GM12872 (cell line): ENCODE results near the gene PCDHGB1.
A peak's percentile ranks its signal among the peaks of the same experiment; 100 is the strongest.

Experiments
- TF ChIP-seq, protein P1 (sequence below): IDR thresholded peaks from 3 replicates; pipeline ENCODE4 v1.5.1; 2011; ENCODE audit warnings: low read depth, mild to moderate bottlenecking, low read length, moderate library complexity; ENCODE audit not compliant: insufficient read depth

The PCDHGB1 gene

GRCh38 chr5:141369994-141370848, 20.3 kb downstream of the PCDHGB1 start, which contains the start of gene PCDHGB3:
Gene PCDHGB3, plus strand, starts transcription at chr5:141370242. Its CDS starts 153 bp downstream, at chr5:141370395.
- TF ChIP-seq, protein P1, sequence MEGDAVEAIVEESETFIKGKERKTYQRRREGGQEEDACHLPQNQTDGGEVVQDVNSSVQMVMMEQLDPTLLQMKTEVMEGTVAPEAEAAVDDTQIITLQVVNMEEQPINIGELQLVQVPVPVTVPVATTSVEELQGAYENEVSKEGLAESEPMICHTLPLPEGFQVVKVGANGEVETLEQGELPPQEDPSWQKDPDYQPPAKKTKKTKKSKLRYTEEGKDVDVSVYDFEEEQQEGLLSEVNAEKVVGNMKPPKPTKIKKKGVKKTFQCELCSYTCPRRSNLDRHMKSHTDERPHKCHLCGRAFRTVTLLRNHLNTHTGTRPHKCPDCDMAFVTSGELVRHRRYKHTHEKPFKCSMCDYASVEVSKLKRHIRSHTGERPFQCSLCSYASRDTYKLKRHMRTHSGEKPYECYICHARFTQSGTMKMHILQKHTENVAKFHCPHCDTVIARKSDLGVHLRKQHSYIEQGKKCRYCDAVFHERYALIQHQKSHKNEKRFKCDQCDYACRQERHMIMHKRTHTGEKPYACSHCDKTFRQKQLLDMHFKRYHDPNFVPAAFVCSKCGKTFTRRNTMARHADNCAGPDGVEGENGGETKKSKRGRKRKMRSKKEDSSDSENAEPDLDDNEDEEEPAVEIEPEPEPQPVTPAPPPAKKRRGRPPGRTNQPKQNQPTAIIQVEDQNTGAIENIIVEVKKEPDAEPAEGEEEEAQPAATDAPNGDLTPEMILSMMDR: peak; percentile 72

GRCh38 chr5:141371572-141372475, 21.9 kb downstream of the PCDHGB1 start:
- TF ChIP-seq, protein P1: no peak

- TF ChIP-seq, protein P1: peak; percentile 45; the same call in 1 of the 3 replicates
These were observed 23.9 kb downstream of the PCDHGB1 start, which contains the start of gene PCDHGA6 for GRCh38 chr5:141373673-141374317. Gene PCDHGA6, plus strand, starts transcription at chr5:141373891. Its CDS starts 193 bp downstream, at chr5:141374084.

DNA sequence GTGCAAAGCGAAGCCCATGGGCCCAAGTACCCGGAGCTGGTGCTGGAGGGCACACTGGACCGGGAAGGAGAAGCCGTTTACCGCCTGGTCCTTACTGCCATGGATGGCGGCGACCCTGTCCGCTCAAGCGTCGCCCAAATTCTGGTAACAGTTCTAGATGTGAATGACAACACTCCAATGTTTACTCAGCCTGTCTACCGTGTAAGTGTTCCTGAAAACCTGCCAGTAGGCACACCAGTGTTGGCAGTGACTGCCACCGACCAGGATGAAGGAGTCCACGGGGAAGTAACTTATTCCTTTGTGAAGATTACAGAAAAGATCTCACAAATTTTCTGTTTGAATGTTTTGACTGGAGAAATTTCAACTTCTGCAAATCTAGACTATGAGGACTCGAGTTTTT, 24.7 kb downstream of the PCDHGB1 start:
- TF ChIP-seq, protein P1: no peak

GRCh38 chr5:141382469-141383294, 32.8 kb downstream of the PCDHGB1 start, which contains the start of gene PCDHGA7:
Gene PCDHGA7, plus strand, starts transcription at chr5:141382742. Its CDS starts 158 bp downstream, at chr5:141382900.
- TF ChIP-seq, protein P1: 0 out of 3 replicates have a peak, but pooled peaks have one; percentile 1

DNA sequence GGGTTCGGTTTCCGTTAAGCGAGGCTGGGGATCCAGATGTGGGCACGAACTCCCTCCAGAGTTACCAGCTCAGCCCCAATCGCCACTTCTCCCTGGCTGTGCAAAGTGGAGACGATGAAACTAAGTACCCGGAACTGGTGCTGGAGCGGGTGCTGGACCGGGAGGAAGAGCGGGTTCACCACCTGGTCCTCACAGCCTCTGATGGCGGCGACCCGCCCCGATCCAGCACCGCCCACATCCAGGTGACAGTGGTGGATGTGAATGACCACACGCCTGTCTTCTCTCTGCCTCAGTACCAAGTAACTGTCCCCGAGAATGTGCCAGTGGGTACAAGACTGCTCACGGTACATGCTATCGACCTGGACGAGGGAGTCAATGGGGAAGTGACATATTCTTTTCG, 33.4 kb downstream of the PCDHGB1 start:
- TF ChIP-seq, protein P1: no peak
